ENCODE results near the gene TRO. TPM values are rescaled to one million over a fixed set of nuclear protein-coding genes. Genes with fewer than 3 reads are reported as not detected.

TRO gene
- 0.22 and 0.89 TPM in 2 replicates for total RNA-seq (2014; rRNA removed; shearing (Covaris generic))
- polyA plus RNA-seq (2014; cell fraction: nucleus; rRNA removed) = 0.17 and 0.26 TPM in 2 replicates

- DNase-seq (ENCODE audit: extremely low read depth, low read depth) = no peak
Measured at GRCh38 chrX:54920610-54921426, at the start of gene TRO. Gene TRO, plus strand, starts transcription at chrX:54920824. Its CDS starts 1,423 bp downstream, at chrX:54922247.

GRCh38 chrX:54885740-54886139, 34.9 kb upstream of the TRO start:
- DNase-seq (ENCODE audit: extremely low read depth, low read depth) = no peak

- peak; percentile 55 for DNase-seq (ENCODE audit: extremely low read depth, low read depth)
Measured at GRCh38 chrX:54891573-54891972, 29.1 kb upstream of the TRO start.

- no peak for DNase-seq (ENCODE audit: extremely low read depth, low read depth)
Measured at GRCh38 chrX:54894159-54894558, 26.5 kb upstream of the TRO start.

GRCh38 chrX:54909941-54910340, 10.7 kb upstream of the TRO start:
- no peak for DNase-seq (ENCODE audit: extremely low read depth, low read depth)

GRCh38 chrX:54921427-54922021, 900 bp downstream of the TRO start:
- DNase-seq (ENCODE audit: extremely low read depth, low read depth) = peak; percentile 28

GRCh38 chrX:54922547-54922946, 1.9 kb downstream of the TRO start:
- DNase-seq (ENCODE audit: extremely low read depth, low read depth) = no peak

- DNase-seq (ENCODE audit: extremely low read depth, low read depth) = no peak
Measured at GRCh38 chrX:54923376-54923775, 2.8 kb downstream of the TRO start.

- no peak for DNase-seq (ENCODE audit: extremely low read depth, low read depth)
Measured at GRCh38 chrX:54926978-54927377, 6.4 kb downstream of the TRO start.

- no peak for DNase-seq (ENCODE audit: extremely low read depth, low read depth)
Measured at GRCh38 chrX:54928876-54929275, 8.3 kb downstream of the TRO start.

GRCh38 chrX:54930291-54931049, 9.8 kb downstream of the TRO start:
- no peak for DNase-seq (ENCODE audit: extremely low read depth, low read depth)

GRCh38 chrX:54931107-54931506, 10.5 kb downstream of the TRO start:
- DNase-seq (ENCODE audit: extremely low read depth, low read depth) = no peak

- no peak for DNase-seq (ENCODE audit: extremely low read depth, low read depth)
Measured at GRCh38 chrX:54933150-54933826, 12.7 kb downstream of the TRO start.

- DNase-seq (ENCODE audit: extremely low read depth, low read depth) = no peak
Measured at GRCh38 chrX:54934058-54934457, 13.4 kb downstream of the TRO start.

GRCh38 chrX:54934890-54935289, 14.3 kb downstream of the TRO start:
- no peak for DNase-seq (ENCODE audit: extremely low read depth, low read depth)

- no peak for DNase-seq (ENCODE audit: extremely low read depth, low read depth)
Measured at GRCh38 chrX:54935306-54935705, 14.7 kb downstream of the TRO start.

- DNase-seq (ENCODE audit: extremely low read depth, low read depth) = no peak
Measured at GRCh38 chrX:54937416-54937815, 16.8 kb downstream of the TRO start.

GRCh38 chrX:54944816-54945215, 24.2 kb downstream of the TRO start:
- no peak for DNase-seq (ENCODE audit: extremely low read depth, low read depth)

- no peak for DNase-seq (ENCODE audit: extremely low read depth, low read depth)
Measured at GRCh38 chrX:54945224-54945623, 24.6 kb downstream of the TRO start.

- no peak for DNase-seq (ENCODE audit: extremely low read depth, low read depth)
Measured at GRCh38 chrX:54950730-54951375, 30.2 kb downstream of the TRO start.
